Stimulated activated CD8-positive, alpha-beta memory T cell treated with anti-CD3 and anti-CD28 coated beads, Interleukin-4, amount 100 ng/mL, for 48 hours (primary cell): Measurements from ENCODE around the gene PLXDC1.
"Not testable (repeated sequence)": the region's sequence is repeated elsewhere in the genome, so short reads cannot be mapped to it uniquely, and the experiment has no call there.

Experiments used
- DNase-seq: peaks from one replicate; pipeline ENCODE4 v3.0.0-alpha.2; 2020

The PLXDC1 gene

GRCh38 chr17:39178536-39178935, 27.1 kb upstream of the PLXDC1 start:
- no peak for DNase-seq

- no peak for DNase-seq
These were observed 25.8 kb upstream of the PLXDC1 start for GRCh38 chr17:39177256-39177655.

GRCh38 chr17:39175695-39176093, 24.3 kb upstream of the PLXDC1 start:
- no peak for DNase-seq

GRCh38 chr17:39174920-39175694, 23.7 kb upstream of the PLXDC1 start:
- peak; percentile 87 for DNase-seq

GRCh38 chr17:39173526-39174274, 22.3 kb upstream of the PLXDC1 start:
- DNase-seq = no peak

- DNase-seq = no peak
These were observed 21.6 kb upstream of the PLXDC1 start for GRCh38 chr17:39173080-39173479.

GRCh38 chr17:39171933-39172332, 20.5 kb upstream of the PLXDC1 start:
- no peak for DNase-seq

- DNase-seq = no peak
These were observed 19.1 kb upstream of the PLXDC1 start for GRCh38 chr17:39170558-39170957.

- DNase-seq = no peak
These were observed 18.7 kb upstream of the PLXDC1 start for GRCh38 chr17:39170109-39170508.

- DNase-seq = no peak
These were observed 18.1 kb upstream of the PLXDC1 start for GRCh38 chr17:39169518-39169917.

GRCh38 chr17:39169101-39169500, 17.7 kb upstream of the PLXDC1 start:
- DNase-seq = no peak

- not testable (repeated sequence) for DNase-seq
These were observed 17.1 kb upstream of the PLXDC1 start for GRCh38 chr17:39168503-39168902.

- DNase-seq = no peak
These were observed 16.0 kb upstream of the PLXDC1 start for GRCh38 chr17:39167476-39167875.

GRCh38 chr17:39166437-39167335, 15.2 kb upstream of the PLXDC1 start:
- DNase-seq = no peak

GRCh38 chr17:39165841-39166349, 14.5 kb upstream of the PLXDC1 start, which contains the start of gene ARL5C:
Gene ARL5C, minus strand, starts transcription at chr17:39166161. Its CDS starts 401 bp downstream, at chr17:39165760.
- no peak for DNase-seq

- DNase-seq = no peak
These were observed 13.9 kb upstream of the PLXDC1 start for GRCh38 chr17:39165178-39165840.

- DNase-seq = peak; percentile 86
These were observed 13.3 kb upstream of the PLXDC1 start for GRCh38 chr17:39164675-39165143.

GRCh38 chr17:39161962-39162361, 10.5 kb upstream of the PLXDC1 start:
- no peak for DNase-seq

GRCh38 chr17:39158623-39159022, 7.2 kb upstream of the PLXDC1 start:
- DNase-seq = no peak

- no peak for DNase-seq
These were observed 5.1 kb upstream of the PLXDC1 start for GRCh38 chr17:39156491-39156890.

- no peak for DNase-seq
These were observed 4.2 kb upstream of the PLXDC1 start for GRCh38 chr17:39155654-39156053.

- DNase-seq = peak; percentile 99
These were observed 2.2 kb upstream of the PLXDC1 start for GRCh38 chr17:39153599-39154051.
